ENCODE data around the gene SLC6A2. TPM values are rescaled to one million over a fixed set of nuclear protein-coding genes. Genes with fewer than 3 reads are reported as not detected.

SLC6A2 gene
- total RNA-seq, 1 experiment from 2014 or later = not detected

DNA sequence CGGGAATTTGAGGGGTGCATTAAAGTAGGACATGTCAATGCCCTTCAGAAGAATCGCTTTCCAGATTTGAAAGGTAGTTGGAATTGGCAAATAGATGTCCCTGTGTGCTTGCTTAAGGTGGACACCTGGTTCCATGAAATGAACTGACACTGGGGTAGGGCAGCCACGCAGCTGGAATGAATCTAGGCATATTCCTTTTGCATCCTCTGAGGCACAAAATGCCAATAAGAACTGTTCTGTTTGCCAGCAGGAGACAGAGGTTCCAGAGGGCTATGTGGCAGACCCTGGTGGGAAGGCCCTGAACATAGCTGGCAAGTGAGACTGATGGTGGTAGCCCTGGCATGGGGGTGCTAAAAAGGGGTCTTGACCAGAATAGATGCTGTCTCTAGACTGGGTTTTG lies 61.5 kb downstream of the SLC6A2 start:
- Histone ChIP-seq H3K9ac (ENCODE audit: low read length) (no peak overlapping the region), H3K4me3 (ENCODE audit: low read length) (no peak overlapping the region), H3K27ac (ENCODE audit: low read length) (no peak overlapping the region), H3K79me2 (ENCODE audit: low read length) (no peaks in the 10 kb centered on the region), H4K20me1 (ENCODE audit: low read length) (no peaks in the 10 kb centered on the region), H3K36me3 (ENCODE audit: low read depth, low read length) (no peaks in the 10 kb centered on the region), H3K4me2 (ENCODE audit: low read length) (no peak overlapping the region), H3K9me3 (ENCODE audit: low read length) (no peaks in the 10 kb centered on the region), H3K9me2 (replicated peaks; ENCODE audit: low read length) (no peaks in the 10 kb centered on the region), H2AFZ (ENCODE audit: low read length) (no peak overlapping the region), H3K27me3 (ENCODE audit: low read length) (0 out of 2 replicates have a peak, but pooled peaks cover 6% of the 10 kb centered on the region), H3F3A (ENCODE audit: low read length, unreplicated experiment) (no peaks in the 10 kb centered on the region), H3K4me1 (ENCODE audit: insufficient read depth, low read length) (no peaks in the 10 kb centered on the region)
- TF ChIP-seq CTCF (conservative IDR thresholded peaks at IDR 0.05; ENCODE audit: low read depth, low read length) (no peak), EZH2phosphoT487 (IDR thresholded peaks at IDR 0.05; ENCODE audit: borderline replicate concordance, low read length) (no peak), EZH2 (IDR thresholded peaks at IDR 0.05; ENCODE audit: low read length, unreplicated experiment) (no peak)
- intact Hi-C loops (cut with micrococcal nuclease) = no loop called here
- BruUV-seq (replicated peaks) = no TSS peak
- ChIA-PET CTCF (no interaction called here), POLR2A (ENCODE audit: unreplicated experiment) (no interaction called here)
- DNase-seq (no peak), ATAC-seq (no peak)

DNA sequence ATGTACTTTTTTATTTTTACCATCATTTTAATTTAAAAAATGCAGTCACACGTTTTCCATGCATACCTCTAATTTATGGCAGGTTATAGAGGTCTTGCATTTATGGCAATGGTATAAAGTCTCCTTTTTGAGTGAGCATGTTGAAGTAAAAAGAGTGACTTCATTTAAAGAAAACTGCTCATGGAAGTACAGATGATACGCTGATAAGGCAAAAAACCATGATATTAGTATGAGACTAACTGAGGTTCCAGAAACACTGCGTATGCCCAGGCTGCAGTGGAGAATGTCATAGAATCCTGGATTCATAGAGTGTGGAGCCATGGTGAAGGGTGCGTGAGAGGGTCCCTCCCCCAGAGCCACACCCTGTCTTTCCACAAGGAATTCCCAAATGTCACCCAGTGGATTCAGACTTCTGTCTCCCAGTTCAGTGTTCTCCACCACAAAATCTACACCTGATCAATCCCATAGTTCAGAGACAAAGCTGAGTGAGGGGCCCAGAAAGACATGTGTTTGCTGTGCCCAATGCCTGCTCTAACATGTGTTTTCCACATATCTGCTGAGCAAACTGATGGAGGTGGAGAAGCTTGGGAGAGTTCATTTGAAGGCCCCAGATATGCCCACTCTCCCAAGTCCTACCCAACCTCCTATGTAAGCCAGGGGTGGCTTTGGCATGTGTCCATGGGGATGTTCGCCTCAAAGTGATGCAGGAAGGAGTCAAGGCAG lies 69.4 kb downstream of the SLC6A2 start:
- Histone ChIP-seq H3K9me2 (replicated peaks; ENCODE audit: low read length) (no peaks in the 10 kb centered on the region), H3K9ac (ENCODE audit: low read length) (no peak overlapping the region), H2AFZ (ENCODE audit: low read length) (no peak overlapping the region), H3K27me3 (ENCODE audit: low read length) (no peaks in the 10 kb centered on the region), H3K27ac (ENCODE audit: low read length) (no peak overlapping the region), H3K9me3 (ENCODE audit: low read length) (no peaks in the 10 kb centered on the region), H3K79me2 (ENCODE audit: low read length) (no peaks in the 10 kb centered on the region), H3K36me3 (ENCODE audit: low read depth, low read length) (no peaks in the 10 kb centered on the region), H3K4me1 (ENCODE audit: insufficient read depth, low read length) (no peaks in the 10 kb centered on the region), H3F3A (ENCODE audit: low read length, unreplicated experiment) (no peaks in the 10 kb centered on the region), H3K4me3 (ENCODE audit: low read length) (no peak overlapping the region), H3K4me2 (ENCODE audit: low read length) (no peak overlapping the region), H4K20me1 (ENCODE audit: low read length) (no peaks in the 10 kb centered on the region)
- BruUV-seq (replicated peaks) = no TSS peak
- ChIA-PET CTCF (no interaction called here), POLR2A (ENCODE audit: unreplicated experiment) (no interaction called here)
- intact Hi-C loops (cut with micrococcal nuclease) = no loop called here
- TF ChIP-seq EZH2phosphoT487 (IDR thresholded peaks at IDR 0.05; ENCODE audit: borderline replicate concordance, low read length) (no peak), CTCF (conservative IDR thresholded peaks at IDR 0.05; ENCODE audit: low read depth, low read length) (no peak), EZH2 (IDR thresholded peaks at IDR 0.05; ENCODE audit: low read length, unreplicated experiment) (no peak)
- DNase-seq (no peak), ATAC-seq (no peak)

- H3K36me3 ChIP-seq (ENCODE audit: low read depth, low read length) = no peaks in the 10 kb centered on the region
- no peak overlapping the region for H3K4me2 ChIP-seq (ENCODE audit: low read length)
- no peak overlapping the region for H2AFZ ChIP-seq (ENCODE audit: low read length)
- no peaks in the 10 kb centered on the region for H3K9me3 ChIP-seq (ENCODE audit: low read length)
- intact Hi-C loops (cut with micrococcal nuclease) = no loop called here
- no peaks in the 10 kb centered on the region for H3K27me3 ChIP-seq (ENCODE audit: low read length)
- CTCF ChIA-PET = no interaction called here
- no TSS peak for BruUV-seq (replicated peaks)
- H3K4me1 ChIP-seq (ENCODE audit: insufficient read depth, low read length) = no peaks in the 10 kb centered on the region
- peak; percentile 6 for DNase-seq
- TF ChIP-seq EZH2 (IDR thresholded peaks at IDR 0.05; ENCODE audit: low read length, unreplicated experiment) (no peak), EZH2phosphoT487 (IDR thresholded peaks at IDR 0.05; ENCODE audit: borderline replicate concordance, low read length) (no peak), CTCF (conservative IDR thresholded peaks at IDR 0.05; ENCODE audit: low read depth, low read length) (no peak)
- H3K9me2 ChIP-seq (replicated peaks; ENCODE audit: low read length) = no peaks in the 10 kb centered on the region
- H4K20me1 ChIP-seq (ENCODE audit: low read length) = no peaks in the 10 kb centered on the region
- H3F3A ChIP-seq (ENCODE audit: low read length, unreplicated experiment) = no peaks in the 10 kb centered on the region
- ATAC-seq = no peak
- no peak overlapping the region for H3K27ac ChIP-seq (ENCODE audit: low read length)
- H3K4me3 ChIP-seq (ENCODE audit: low read length) = no peak overlapping the region
- no peaks in the 10 kb centered on the region for H3K79me2 ChIP-seq (ENCODE audit: low read length)
- no peak overlapping the region for H3K9ac ChIP-seq (ENCODE audit: low read length)
- POLR2A ChIA-PET (ENCODE audit: unreplicated experiment) = no interaction called here
These were observed 73.0 kb downstream of the SLC6A2 start for GRCh38 chr16:55728797-55729196.

Data from PC-3 (cell line).